Measurements from ENCODE around the gene PTPRJ. TPM values are rescaled to one million over a fixed set of nuclear protein-coding genes. Genes with fewer than 3 reads are reported as not detected.

PTPRJ gene
- total RNA-seq, 1 experiment from 2014 or later, result 59.4 TPM

DNA sequence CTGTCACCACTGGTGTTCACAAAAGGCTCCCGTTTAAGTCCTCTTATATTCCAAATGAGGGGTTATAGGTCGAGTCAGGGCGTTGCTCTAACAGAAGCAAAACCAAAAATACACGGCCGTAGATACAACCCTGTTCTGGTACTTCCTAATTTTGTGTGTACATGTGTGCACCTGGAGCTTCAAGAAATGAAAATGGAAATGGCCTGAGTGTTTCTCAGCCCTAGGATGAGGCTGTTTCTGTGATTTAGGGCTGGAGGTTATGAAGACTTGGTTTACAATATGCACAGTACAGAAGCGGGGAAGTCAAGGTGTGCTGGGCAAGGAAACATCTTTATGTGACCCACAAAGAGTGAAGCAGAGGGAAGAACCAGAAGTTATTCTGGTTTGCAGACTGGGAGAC, 125.8 kb downstream of the PTPRJ start:
- peak overlapping the region; percentile 88 for H3K27ac Mint-ChIP-seq (ENCODE audit: unreplicated experiment)
- H3K27me3 Mint-ChIP-seq (ENCODE audit: unreplicated experiment), result no peaks in the 10 kb centered on the region
- TF ChIP-seq, protein P1, sequence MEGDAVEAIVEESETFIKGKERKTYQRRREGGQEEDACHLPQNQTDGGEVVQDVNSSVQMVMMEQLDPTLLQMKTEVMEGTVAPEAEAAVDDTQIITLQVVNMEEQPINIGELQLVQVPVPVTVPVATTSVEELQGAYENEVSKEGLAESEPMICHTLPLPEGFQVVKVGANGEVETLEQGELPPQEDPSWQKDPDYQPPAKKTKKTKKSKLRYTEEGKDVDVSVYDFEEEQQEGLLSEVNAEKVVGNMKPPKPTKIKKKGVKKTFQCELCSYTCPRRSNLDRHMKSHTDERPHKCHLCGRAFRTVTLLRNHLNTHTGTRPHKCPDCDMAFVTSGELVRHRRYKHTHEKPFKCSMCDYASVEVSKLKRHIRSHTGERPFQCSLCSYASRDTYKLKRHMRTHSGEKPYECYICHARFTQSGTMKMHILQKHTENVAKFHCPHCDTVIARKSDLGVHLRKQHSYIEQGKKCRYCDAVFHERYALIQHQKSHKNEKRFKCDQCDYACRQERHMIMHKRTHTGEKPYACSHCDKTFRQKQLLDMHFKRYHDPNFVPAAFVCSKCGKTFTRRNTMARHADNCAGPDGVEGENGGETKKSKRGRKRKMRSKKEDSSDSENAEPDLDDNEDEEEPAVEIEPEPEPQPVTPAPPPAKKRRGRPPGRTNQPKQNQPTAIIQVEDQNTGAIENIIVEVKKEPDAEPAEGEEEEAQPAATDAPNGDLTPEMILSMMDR (IDR thresholded peaks at IDR 0.05; ENCODE audit: unreplicated experiment), result no peak
- no TSS peak for BruUV-seq (replicated peaks)
- CTCF ChIA-PET, result interaction anchor here (1.1 kb wide), 1 partner anchor 122 kb away, joined by 4 read pairs; no protein-coding TSS in a partner anchor
- no peak for DNase-seq
- peaks cover 91% of the 10 kb centered on the region for H3K4me1 Mint-ChIP-seq (ENCODE audit: low read depth, unreplicated experiment)
- H3K4me3 Mint-ChIP-seq (ENCODE audit: low read depth, unreplicated experiment), result no peak overlapping the region
- peaks cover 23% of the 10 kb centered on the region for H3K36me3 Mint-ChIP-seq (ENCODE audit: insufficient read depth, unreplicated experiment)
- intact Hi-C loops (cut with micrococcal nuclease; ENCODE audit: unreplicated experiment), result no loop called here
- H3K9me3 Mint-ChIP-seq (ENCODE audit: low read depth, unreplicated experiment), result no peaks in the 10 kb centered on the region

DNA sequence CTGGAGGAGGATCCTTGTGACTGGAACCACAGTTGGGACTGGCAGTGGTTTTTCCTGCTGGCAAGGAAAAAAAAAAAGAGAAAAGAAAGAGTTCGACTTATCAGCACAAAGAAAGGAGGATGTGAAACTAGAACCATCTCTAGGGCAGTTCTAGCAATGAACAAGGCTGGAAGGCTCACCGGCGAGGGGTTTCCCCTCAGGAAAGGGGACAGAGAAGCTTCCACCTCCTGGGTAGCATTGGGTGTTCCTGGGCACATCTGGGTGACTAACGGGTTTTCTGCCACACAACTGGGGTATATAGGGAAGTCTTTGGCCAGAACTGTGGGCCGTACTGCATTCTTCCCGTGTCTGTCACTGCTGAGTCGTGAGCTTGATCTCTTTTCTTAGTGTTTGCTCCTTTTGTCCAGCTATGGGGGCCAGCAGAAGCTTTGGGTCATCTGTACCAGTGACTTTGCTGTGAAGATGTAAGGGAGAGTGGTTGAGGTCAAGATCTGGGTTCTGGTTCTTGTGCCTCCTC, 126.9 kb downstream of the PTPRJ start:
- H3K4me3 Mint-ChIP-seq (ENCODE audit: low read depth, unreplicated experiment), result no peak overlapping the region
- CTCF ChIA-PET, result interaction anchor here (0.6 to 2.1 kb wide), 5 partner anchors 114 to 184 kb away, joined by 3 to 6 read pairs (median 3); no protein-coding TSS in a partner anchor
- H3K36me3 Mint-ChIP-seq (ENCODE audit: insufficient read depth, unreplicated experiment), result peaks cover 17% of the 10 kb centered on the region
- peak overlapping the region; percentile 43 for H3K27ac Mint-ChIP-seq (ENCODE audit: unreplicated experiment)
- H3K4me1 Mint-ChIP-seq (ENCODE audit: low read depth, unreplicated experiment), result peaks cover 90% of the 10 kb centered on the region
- intact Hi-C loops (cut with micrococcal nuclease; ENCODE audit: unreplicated experiment), result no loop called here
- no peaks in the 10 kb centered on the region for H3K9me3 Mint-ChIP-seq (ENCODE audit: low read depth, unreplicated experiment)
- BruUV-seq (replicated peaks), result no TSS peak
- no peak for DNase-seq
- TF ChIP-seq, protein P1 (IDR thresholded peaks at IDR 0.05; ENCODE audit: unreplicated experiment), result no peak
- H3K27me3 Mint-ChIP-seq (ENCODE audit: unreplicated experiment), result no peaks in the 10 kb centered on the region

DNA sequence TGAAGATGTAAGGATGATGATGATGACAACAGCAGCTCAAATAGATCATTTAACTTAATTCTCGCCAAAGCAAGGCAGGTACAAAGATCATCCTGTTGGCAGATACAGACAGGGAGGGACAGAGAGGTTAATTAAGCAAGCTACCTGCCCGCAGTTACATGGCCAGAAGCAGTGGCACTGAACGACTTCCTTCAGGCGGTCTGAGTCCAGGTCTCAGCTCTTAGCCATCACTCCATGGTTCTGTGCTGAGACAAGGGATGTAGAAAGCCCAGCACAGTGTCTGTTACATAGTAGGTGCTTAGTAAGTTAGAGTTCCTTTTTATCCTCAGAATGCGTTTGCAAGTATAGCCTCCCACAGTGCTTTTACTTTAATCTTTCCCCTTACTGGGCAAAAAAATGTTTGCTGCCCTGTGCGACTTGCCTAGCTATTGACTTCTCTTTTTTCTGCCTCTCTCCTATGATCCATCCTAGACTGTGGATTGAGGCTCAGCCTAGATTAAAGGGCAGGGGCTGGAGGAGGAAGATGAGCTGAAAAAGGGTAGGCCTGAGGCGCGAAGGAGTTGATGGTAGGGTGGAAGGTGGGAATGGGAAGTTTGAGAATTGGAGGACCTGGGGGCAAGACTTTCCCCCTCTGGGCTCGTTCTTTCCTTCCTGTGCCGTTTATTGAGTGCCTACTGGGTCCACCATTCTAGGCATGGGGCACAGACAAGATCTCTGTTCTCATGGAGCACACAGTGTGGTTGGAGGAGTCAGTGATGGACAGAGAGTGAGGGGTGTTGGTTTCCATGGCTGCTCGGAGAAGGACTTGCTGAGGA, 128.1 kb downstream of the PTPRJ start:
- Mint-ChIP-seq H3K9me3 (ENCODE audit: low read depth, unreplicated experiment) (no peaks in the 10 kb centered on the region), H3K27ac (ENCODE audit: unreplicated experiment) (no peak overlapping the region), H3K36me3 (ENCODE audit: insufficient read depth, unreplicated experiment) (peaks cover 17% of the 10 kb centered on the region), H3K27me3 (ENCODE audit: unreplicated experiment) (no peaks in the 10 kb centered on the region), H3K4me3 (ENCODE audit: low read depth, unreplicated experiment) (no peak overlapping the region), H3K4me1 (ENCODE audit: low read depth, unreplicated experiment) (peaks cover 78% of the 10 kb centered on the region)
- intact Hi-C loops (cut with micrococcal nuclease; ENCODE audit: unreplicated experiment), result loop anchor here (2.0 kb wide), 1 partner anchor 58 kb away; no protein-coding TSS in a partner anchor
- CTCF ChIA-PET, result interaction anchor here (0.7 to 2.1 kb wide), 11 partner anchors 15 to 176 kb away, joined by 3 to 13 read pairs (median 4); no protein-coding TSS in a partner anchor
- DNase-seq, result no peak
- BruUV-seq (replicated peaks), result no TSS peak
- TF ChIP-seq, protein P1 (IDR thresholded peaks at IDR 0.05; ENCODE audit: unreplicated experiment), result no peak

DNA sequence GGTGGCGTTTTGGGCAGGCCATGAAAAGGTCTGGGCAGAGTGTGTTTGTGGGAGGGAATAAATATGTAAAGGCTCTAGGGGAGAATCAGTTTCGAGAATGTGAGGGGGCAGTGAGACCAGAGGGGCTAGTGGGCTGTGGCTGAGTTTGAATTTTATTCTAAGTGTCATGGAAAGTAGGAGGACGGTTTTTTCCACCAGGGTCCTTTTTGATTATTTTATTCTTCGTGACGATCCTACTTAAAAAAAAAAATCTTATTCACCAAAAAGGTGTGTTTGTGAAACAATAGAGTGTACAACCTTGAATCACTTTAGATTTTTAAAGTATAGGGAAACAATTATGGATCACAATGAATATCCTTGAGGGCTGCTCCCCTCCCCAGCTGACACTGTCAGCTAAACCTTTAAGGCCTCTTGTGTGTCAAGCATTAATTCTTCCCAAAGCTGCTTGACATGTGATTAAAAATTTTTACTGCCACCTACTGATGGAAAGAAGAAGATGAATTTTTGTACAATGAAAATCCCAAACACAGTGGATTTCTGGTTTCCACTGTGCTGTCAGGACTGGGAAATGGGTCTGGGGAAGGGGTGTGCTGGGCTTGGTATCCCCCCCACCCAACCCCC, 128.8 kb downstream of the PTPRJ start:
- BruUV-seq (replicated peaks), result no TSS peak
- peaks cover 11% of the 10 kb centered on the region for H3K36me3 Mint-ChIP-seq (ENCODE audit: insufficient read depth, unreplicated experiment)
- H3K4me1 Mint-ChIP-seq (ENCODE audit: low read depth, unreplicated experiment), result peaks cover 71% of the 10 kb centered on the region
- peak overlapping the region; percentile 52 for H3K4me3 Mint-ChIP-seq (ENCODE audit: low read depth, unreplicated experiment)
- no peak overlapping the region for H3K27ac Mint-ChIP-seq (ENCODE audit: unreplicated experiment)
- CTCF ChIA-PET, result interaction anchor here (0.7 to 1.8 kb wide), 8 partner anchors 16 to 177 kb away, joined by 3 to 13 read pairs (median 5); no protein-coding TSS in a partner anchor
- no peaks in the 10 kb centered on the region for H3K9me3 Mint-ChIP-seq (ENCODE audit: low read depth, unreplicated experiment)
- DNase-seq, result no peak
- TF ChIP-seq, protein P1 (IDR thresholded peaks at IDR 0.05; ENCODE audit: unreplicated experiment), result peak; percentile 30
- intact Hi-C loops (cut with micrococcal nuclease; ENCODE audit: unreplicated experiment), result loop anchor here (2.0 kb wide), 1 partner anchor 58 kb away; no protein-coding TSS in a partner anchor
- H3K27me3 Mint-ChIP-seq (ENCODE audit: unreplicated experiment), result no peaks in the 10 kb centered on the region
